Activated naive CD8-positive, alpha-beta T cell treated with anti-CD3 and anti-CD28 coated beads, Interleukin-2, amount 10 ng/mL, durations not matched to agents 7 days and 5 days (primary cell): ENCODE measurements around the gene LSAMP. TPM values are rescaled to one million over a fixed set of nuclear protein-coding genes. Genes with fewer than 3 reads are reported as not detected.
"Not testable (repeated sequence)": the region's sequence is repeated elsewhere in the genome, so short reads cannot be mapped to it uniquely, and the experiment has no call there.

Experiments
- ATAC-seq: fragments of 150-1000 bp; cut with Tn5 transposase; one replicate; pipeline ENCODE4 v1.10.0; 2021; ENCODE audit warnings: low read depth, moderate library complexity
- POLR2A ChIA-PET: fragments of 350-600 bp; sonication (Branson Sonifier 250); formaldehyde crosslinking; loops from one replicate; lab custom pipeline; 2021; ENCODE audit warnings: antibody characterized with exemption; lab: Charles Lee
- DNase-seq: peaks from one replicate; pipeline ENCODE4 v3.0.0; 2021
- H3K27ac Mint-ChIP-seq: one replicate; pipeline ENCODE4 v1.8.0; 2022; ENCODE audit warnings: mild to moderate bottlenecking, mixed read lengths
- H3K27me3 Mint-ChIP-seq: one replicate; pipeline ENCODE4 v1.8.0; 2022; ENCODE audit warnings: mild to moderate bottlenecking, moderate library complexity, mixed read lengths
- H3K36me3 Mint-ChIP-seq: one replicate; pipeline ENCODE4 v1.8.0; 2021; ENCODE audit warnings: mild to moderate bottlenecking, mixed read lengths
- H3K4me1 Mint-ChIP-seq: one replicate; pipeline ENCODE4 v1.8.0; 2021; ENCODE audit warnings: mixed read lengths
- H3K4me3 Mint-ChIP-seq: one replicate; pipeline ENCODE4 v1.8.0; 2022; ENCODE audit warnings: mild to moderate bottlenecking, moderate library complexity, mixed read lengths
- H3K9me3 Mint-ChIP-seq: one replicate; pipeline ENCODE4 v1.8.0; 2021; ENCODE audit warnings: mixed read lengths
- total RNA-seq, 2 experiments: library from RNA; stranded (reverse); gene quantifications; one replicate each; pipeline ENCODE4 v1.2.3, GENCODE V29; 2021

The LSAMP gene
- total RNA-seq, 2 experiments from 2014 or later = not detected

DNA sequence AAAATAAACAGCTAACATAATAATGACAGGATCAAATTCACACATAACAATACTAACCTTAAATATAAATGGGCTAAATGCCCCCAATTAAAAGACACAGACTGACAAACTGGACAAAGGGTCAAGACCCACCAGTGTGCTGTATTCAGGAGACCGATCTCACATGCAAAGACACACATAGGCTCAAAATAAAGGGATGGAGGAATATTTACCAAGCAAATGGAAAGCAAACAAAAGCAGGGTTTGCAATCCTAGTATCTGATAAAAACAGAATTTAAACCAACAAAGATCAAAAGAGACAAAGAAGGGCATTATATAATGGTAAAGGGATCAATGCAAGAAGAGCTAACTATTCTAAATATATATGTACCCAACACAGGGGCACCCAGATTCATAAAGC, 692.3 kb downstream of the LSAMP start:
- DNase-seq, H3K36me3 Mint-ChIP-seq, H3K4me1 Mint-ChIP-seq, H3K27ac Mint-ChIP-seq, H3K9me3 Mint-ChIP-seq, H3K4me3 Mint-ChIP-seq, ATAC-seq, POLR2A ChIA-PET: not testable (repeated sequence)
- peaks cover 23% of the 10 kb centered on the region for H3K27me3 Mint-ChIP-seq
